Fibroblast of the aortic adventitia (primary cell): ENCODE data around the gene ETS2. TPM values are rescaled to one million over a fixed set of nuclear protein-coding genes. Genes with fewer than 3 reads are reported as not detected.
A peak's percentile ranks its signal among the peaks of the same experiment; 100 is the strongest.

Source experiments
- DNase-seq: peaks from one replicate; pipeline ENCODE4 v3.0.0-alpha.2; 2010; ENCODE audit warnings: low read depth
- H3K4me3 ChIP-seq: 2 replicates; pipeline ENCODE4 v1.5.1; 2011; ENCODE audit warnings: low read depth, mild to moderate bottlenecking, control low read depth, low read length, moderate library complexity
- total RNA-seq: library from RNA; depleted of rRNA; stranded (reverse); fragments of >200 nt; gene quantifications from 2 replicates; pipeline ENCODE4 v1.2.3, GENCODE V29; 2012; ENCODE audit warnings: low replicate concordance
- TF ChIP-seq, protein P1 (sequence below): IDR thresholded peaks from 2 replicates; pipeline ENCODE4 v1.5.1; 2011; ENCODE audit warnings: mild to moderate bottlenecking, low read length, control low read depth, inconsistent platforms; ENCODE audit not compliant: insufficient read depth

The ETS2 gene
- total RNA-seq, 1 donor, result 62.6 TPM

DNA sequence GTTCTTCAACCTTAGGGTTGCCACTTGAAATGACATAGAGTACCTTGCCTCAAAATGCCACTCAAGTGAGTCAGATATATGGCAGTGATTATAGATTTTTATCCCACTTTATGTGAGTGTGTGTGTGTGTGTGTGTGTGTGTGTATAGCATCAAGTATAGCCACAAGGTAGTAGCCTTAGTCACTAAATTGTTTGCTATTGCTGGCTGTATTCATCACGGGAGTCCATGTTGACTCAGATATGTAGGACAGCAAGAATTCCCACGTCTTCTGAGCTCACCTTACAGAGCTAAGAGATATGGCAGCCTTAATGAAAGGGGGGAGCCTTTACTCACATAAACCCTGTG, 9.3 kb downstream of the ETS2 start:
- H3K4me3 ChIP-seq, result no peak overlapping the region
- DNase-seq, result no peak
- TF ChIP-seq, protein P1, sequence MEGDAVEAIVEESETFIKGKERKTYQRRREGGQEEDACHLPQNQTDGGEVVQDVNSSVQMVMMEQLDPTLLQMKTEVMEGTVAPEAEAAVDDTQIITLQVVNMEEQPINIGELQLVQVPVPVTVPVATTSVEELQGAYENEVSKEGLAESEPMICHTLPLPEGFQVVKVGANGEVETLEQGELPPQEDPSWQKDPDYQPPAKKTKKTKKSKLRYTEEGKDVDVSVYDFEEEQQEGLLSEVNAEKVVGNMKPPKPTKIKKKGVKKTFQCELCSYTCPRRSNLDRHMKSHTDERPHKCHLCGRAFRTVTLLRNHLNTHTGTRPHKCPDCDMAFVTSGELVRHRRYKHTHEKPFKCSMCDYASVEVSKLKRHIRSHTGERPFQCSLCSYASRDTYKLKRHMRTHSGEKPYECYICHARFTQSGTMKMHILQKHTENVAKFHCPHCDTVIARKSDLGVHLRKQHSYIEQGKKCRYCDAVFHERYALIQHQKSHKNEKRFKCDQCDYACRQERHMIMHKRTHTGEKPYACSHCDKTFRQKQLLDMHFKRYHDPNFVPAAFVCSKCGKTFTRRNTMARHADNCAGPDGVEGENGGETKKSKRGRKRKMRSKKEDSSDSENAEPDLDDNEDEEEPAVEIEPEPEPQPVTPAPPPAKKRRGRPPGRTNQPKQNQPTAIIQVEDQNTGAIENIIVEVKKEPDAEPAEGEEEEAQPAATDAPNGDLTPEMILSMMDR, result no peak

DNA sequence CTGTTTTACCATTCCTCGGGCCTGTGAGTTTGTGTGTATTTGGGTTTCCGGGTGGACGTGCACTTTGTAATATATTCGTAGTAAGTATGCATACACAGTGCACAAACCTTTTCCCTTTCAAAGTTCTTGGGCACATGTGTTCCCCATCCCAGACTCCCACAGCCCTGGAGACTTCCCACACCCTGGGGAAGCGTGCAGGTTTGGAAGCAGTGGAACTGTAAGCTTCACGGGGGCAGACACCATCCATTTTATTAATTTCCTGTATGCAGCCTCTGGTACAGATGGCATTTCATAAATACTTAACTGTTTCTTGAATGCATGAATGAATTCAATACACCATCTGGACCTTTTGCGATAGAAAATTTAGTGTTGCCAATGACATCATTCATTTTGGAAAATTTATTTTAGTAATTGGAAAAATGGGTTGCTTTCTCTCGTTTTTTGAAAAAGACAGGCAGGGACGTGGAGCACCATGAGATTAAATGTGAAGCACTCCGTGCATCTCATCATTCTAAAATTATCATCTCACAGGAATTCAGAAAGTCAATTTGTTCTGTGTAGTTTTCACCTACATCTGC, 10.8 kb downstream of the ETS2 start:
- no peak for DNase-seq
- no peak overlapping the region for H3K4me3 ChIP-seq
- TF ChIP-seq, protein P1, result no peak

DNA sequence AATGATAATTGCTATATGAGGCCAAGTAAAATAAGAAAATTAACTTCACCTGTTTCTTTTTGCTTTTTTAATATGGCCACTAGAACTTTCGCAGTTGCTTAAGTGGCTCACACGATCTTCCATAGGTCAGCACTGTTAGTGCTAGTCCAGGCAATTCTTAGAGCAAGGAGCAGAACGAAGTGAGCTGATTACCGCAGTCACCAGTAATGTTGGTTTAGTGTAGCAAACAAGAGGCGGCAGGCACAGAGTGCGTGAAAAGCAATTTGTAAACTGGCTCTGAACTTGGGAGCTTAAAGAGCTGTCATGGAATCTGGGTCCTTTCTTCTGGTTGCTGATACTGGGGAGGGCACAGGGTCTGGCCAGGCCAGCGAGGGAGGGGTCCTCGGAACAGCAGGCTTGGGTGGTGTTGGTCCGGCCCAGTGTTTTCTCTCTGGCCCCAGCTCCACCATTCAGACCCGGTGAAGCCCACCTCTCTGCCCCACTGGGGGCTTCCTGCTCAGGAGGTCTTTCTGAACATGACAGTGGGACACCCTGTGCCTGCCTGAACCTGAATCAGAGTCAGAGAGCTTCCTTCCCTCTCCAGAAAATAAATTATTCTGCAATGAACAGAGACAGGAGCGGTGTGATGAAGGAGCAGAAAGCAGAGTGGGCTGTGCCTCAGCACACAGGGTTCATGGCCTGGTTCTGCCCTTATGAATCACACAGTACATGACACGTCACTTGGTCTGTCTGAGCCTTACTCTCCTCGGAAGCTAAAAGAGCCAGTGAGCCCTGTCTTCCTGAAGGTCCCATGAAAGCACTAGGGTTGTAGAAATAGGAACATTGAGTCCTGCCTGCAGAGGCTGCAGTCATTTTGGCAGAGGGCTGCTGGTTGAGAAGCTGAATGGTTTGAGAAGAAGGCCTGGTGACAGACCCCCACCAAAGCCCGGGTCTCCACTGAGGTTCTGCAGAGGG, 11.9 kb downstream of the ETS2 start:
- H3K4me3 ChIP-seq, result no peak overlapping the region
- TF ChIP-seq, protein P1, result no peak
- peak; percentile 55 for DNase-seq

DNA sequence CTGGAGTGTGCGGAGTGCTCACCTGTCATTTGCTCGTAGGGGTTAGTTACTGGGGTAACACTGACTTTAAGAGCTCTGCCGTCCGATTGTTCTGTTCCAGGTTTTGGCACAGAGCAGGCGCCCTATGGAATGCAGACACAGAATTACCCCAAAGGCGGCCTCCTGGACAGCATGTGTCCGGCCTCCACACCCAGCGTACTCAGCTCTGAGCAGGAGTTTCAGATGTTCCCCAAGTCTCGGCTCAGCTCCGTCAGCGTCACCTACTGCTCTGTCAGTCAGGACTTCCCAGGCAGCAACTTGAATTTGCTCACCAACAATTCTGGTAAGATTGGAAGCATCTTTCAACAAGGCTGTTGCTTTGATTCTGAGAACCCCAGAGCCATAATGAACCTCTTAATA, 12.6 kb downstream of the ETS2 start:
- TF ChIP-seq, protein P1, result no peak
- DNase-seq, result no peak
- H3K4me3 ChIP-seq, result no peak overlapping the region

DNA sequence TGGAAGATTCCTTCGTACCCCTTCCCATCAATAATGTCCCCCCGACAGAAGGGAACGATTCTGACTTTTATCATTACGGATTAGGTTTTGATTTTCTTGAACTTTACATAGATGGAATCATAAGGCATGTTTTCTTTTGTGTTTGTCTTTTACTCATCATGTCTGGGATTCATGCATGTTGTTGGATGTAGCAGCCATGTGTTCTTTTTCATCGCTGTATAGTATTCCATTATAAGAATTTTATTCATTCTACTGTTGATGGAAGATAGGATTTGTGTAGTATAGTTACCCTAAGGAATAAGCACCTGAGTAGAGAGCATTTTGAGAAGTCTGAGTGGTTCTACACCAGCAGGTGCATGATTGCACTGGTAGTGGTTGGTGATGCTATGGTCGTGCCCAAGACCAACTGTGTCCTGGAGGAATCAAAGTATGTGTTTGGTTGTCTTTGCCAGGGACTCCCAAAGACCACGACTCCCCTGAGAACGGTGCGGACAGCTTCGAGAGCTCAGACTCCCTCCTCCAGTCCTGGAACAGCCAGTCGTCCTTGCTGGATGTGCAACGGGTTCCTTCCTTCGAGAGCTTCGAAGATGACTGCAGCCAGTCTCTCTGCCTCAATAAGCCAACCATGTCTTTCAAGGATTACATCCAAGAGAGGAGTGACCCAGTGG, 13.5 kb downstream of the ETS2 start:
- DNase-seq, result no peak
- TF ChIP-seq, protein P1, result no peak
- H3K4me3 ChIP-seq, result no peak overlapping the region

DNA sequence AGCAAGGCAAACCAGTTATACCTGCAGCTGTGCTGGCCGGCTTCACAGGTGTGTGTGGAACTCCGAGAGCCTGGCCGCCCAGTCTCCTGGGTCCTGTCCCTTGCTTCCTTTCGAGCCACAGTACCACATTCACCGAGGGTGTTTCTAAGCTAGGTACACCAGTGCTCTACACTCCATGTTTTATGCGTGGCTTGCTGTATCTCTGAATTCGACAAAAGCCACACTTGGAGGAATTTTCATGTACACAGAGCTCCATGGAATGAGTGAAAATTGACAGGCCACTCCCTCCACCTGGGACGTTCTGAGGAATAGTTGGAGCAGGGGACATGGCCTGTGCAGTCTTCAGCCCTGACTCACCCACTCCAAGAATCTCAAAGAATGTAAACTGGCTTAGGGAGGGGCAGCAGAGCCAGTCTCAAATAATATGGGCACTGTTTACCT, 14.0 kb downstream of the ETS2 start:
- TF ChIP-seq, protein P1, result no peak
- no peak overlapping the region for H3K4me3 ChIP-seq
- peak; percentile 43 for DNase-seq
